OCI-LY3 (cell line): Measurements from ENCODE around the gene TRIM62.

Experiments used
- CTCF ChIP-seq: fragments of 200-600, 300-600 bp; sonication (generic); IDR thresholded peaks from 2 replicates; pipeline ENCODE4 v1.5.1; 2014; ENCODE audit warnings: antibody characterized with exemption, low read length, low read depth
- EZH2phosphoT487 ChIP-seq: fragments of 200-600 bp; shearing (Covaris generic); IDR thresholded peaks from 2 replicates; pipeline ENCODE4 v1.6.1; 2018; ENCODE audit warnings: antibody characterized with exemption, mixed run types, low read depth

- TF ChIP-seq CTCF: no peak
- no peak for TF ChIP-seq EZH2phosphoT487
Observed at GRCh38 chr1:33157131-33157530, 24.7 kb downstream of the TRIM62 start.
